ENCODE data around the gene TNN.

DNA sequence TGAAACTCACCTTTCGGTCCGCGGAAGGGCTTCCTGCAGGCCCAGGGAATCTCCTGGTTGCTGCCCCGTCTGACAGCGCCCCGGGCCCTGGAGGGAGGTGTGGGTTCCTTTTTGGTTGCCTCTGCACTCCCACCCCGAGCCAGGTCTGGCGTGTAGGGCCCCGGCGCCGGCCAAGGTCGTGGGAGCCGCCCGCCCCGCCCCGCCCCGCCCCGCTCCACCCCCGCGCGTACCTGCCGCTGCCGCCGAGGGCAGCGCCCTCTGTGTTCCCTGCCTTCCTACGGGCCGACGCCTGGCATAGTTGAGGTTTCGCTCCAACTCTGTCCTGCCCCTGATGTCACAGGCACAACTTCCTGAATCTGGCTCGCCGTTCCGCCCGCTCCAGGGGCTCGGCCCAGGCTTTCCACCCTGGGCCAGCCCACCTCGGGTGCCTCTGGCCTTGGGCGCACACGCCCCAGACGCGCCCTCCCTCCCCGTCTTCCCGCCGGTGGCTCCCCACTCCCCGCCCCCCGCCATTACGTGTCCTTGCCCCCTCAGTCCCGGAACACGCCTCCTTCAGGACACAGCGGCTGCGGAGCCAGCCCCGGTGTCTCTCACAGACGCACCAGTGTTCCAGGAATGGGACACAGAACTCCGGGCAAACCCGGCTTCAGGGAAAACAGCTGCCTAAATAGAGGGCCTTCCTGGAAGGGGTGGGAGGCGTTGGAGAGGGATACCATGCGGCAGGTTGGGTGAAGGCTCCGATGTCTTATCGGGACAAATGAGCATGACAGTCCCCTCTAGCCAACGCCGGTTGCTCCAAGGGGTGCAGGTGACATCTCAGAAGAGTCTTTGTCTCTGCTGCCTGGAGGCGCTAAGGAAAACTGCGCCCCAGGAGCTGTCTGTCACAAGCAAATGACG is 125.2 kb downstream of the TNN start, which contains the start of gene KIAA0040:
- TF ChIP-seq CTCF (IDR thresholded peaks at IDR 0.05; ENCODE audit: insufficient read depth, low read length) (no peak), POLR2AphosphoS5 (IDR thresholded peaks at IDR 0.05; ENCODE audit: low read depth) (no peak)

Data from HL-60 (cell line).